ENCODE results near the gene COMMD6. TPM values are rescaled to one million over a fixed set of nuclear protein-coding genes. Genes with fewer than 3 reads are reported as not detected.

COMMD6 gene
- total RNA-seq, 1 experiment from 2014 or later: 104 TPM

GRCh38 chr13:75555836-75556235 is 18.2 kb upstream of the COMMD6 start:
- Mint-ChIP-seq H3K36me3 (ENCODE audit: insufficient read depth, unreplicated experiment) (peaks cover 39% of the 10 kb centered on the region), H3K27ac (ENCODE audit: unreplicated experiment) (no peak overlapping the region), H3K4me3 (ENCODE audit: unreplicated experiment) (no peak overlapping the region), H3K27me3 (ENCODE audit: insufficient read depth, unreplicated experiment) (no peaks in the 10 kb centered on the region), H3K4me1 (ENCODE audit: low read depth, unreplicated experiment) (peaks cover 33% of the 10 kb centered on the region), H3K9me3 (ENCODE audit: unreplicated experiment) (no peaks in the 10 kb centered on the region)
- 0 out of 2 replicates have a peak, but pooled peaks cover 2% of the 10 kb centered on the region for H3K4me1 ChIP-seq
- no peaks in the 10 kb centered on the region for H3K9me3 ChIP-seq
- no peak overlapping the region for H3K4me3 ChIP-seq (ENCODE audit: low read depth, low read length)
- ChIA-PET POLR2A (no interaction called here), CTCF (no interaction called here)
- intact Hi-C loops (cut with micrococcal nuclease; ENCODE audit: unreplicated experiment): no loop called here
- no peak for DNase-seq
- BruUV-seq (replicated peaks): no TSS peak
- TF ChIP-seq CTCF (IDR thresholded peaks at IDR 0.05; ENCODE audit: insufficient read depth in 1 of 2, low read depth in 1 of 2, low read length in 1 of 2, severe bottlenecking in 1 of 2, unreplicated experiment in 1 of 2): no peak
- no peaks in the 10 kb centered on the region; the same call in 1 of the 2 replicates for H3K36me3 ChIP-seq (ENCODE audit: control insufficient read depth, insufficient read depth, low read length)
- no peaks in the 10 kb centered on the region for H3K27me3 ChIP-seq (replicated peaks; ENCODE audit: control insufficient read depth, insufficient read depth, low read length)

- H3K27me3 ChIP-seq (replicated peaks; ENCODE audit: control insufficient read depth, insufficient read depth, low read length): no peaks in the 10 kb centered on the region
- TF ChIP-seq CTCF (IDR thresholded peaks at IDR 0.05; ENCODE audit: insufficient read depth in 1 of 2, low read depth in 1 of 2, low read length in 1 of 2, severe bottlenecking in 1 of 2, unreplicated experiment in 1 of 2): no peak
- Mint-ChIP-seq H3K36me3 (ENCODE audit: insufficient read depth, unreplicated experiment) (peaks cover 45% of the 10 kb centered on the region), H3K4me1 (ENCODE audit: low read depth, unreplicated experiment) (peaks cover 38% of the 10 kb centered on the region), H3K4me3 (ENCODE audit: unreplicated experiment) (no peak overlapping the region), H3K27ac (ENCODE audit: unreplicated experiment) (no peak overlapping the region), H3K27me3 (ENCODE audit: insufficient read depth, unreplicated experiment) (no peaks in the 10 kb centered on the region), H3K9me3 (ENCODE audit: unreplicated experiment) (no peaks in the 10 kb centered on the region)
- POLR2A ChIA-PET: no interaction called here
- H3K4me1 ChIP-seq: 0 out of 2 replicates have a peak, but pooled peaks cover 3% of the 10 kb centered on the region
- DNase-seq: no peak
- no peaks in the 10 kb centered on the region; the same call in 1 of the 2 replicates for H3K36me3 ChIP-seq (ENCODE audit: control insufficient read depth, insufficient read depth, low read length)
- no peaks in the 10 kb centered on the region for H3K9me3 ChIP-seq
- intact Hi-C loops (cut with micrococcal nuclease; ENCODE audit: unreplicated experiment): no loop called here
- H3K4me3 ChIP-seq (ENCODE audit: low read depth, low read length): no peak overlapping the region
- BruUV-seq (replicated peaks): no TSS peak
- CTCF ChIA-PET: no interaction called here
Observed at GRCh38 chr13:75554981-75555380, 17.3 kb upstream of the COMMD6 start.

DNA sequence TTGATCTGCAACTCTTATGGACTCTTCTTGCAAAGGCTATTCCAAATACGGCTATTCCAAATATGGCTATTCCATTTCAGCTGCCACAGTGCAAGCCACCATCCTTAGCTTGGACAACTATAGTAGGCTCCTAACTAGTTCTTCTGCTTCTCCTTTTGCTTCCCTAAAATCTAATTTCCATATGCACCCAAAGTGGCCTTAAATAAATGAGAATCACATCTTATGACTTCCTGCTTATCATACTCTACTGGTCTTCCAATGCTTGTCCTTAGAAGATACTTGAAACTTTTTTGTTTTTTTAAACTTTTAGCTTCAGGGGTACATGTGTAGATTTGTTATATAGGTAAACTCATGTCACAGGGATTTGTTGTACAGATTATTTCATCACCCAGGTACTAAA is 16.8 kb upstream of the COMMD6 start:
- no peak overlapping the region for H3K4me3 ChIP-seq (ENCODE audit: low read depth, low read length)
- Mint-ChIP-seq H3K9me3 (ENCODE audit: unreplicated experiment) (no peaks in the 10 kb centered on the region), H3K27ac (ENCODE audit: unreplicated experiment) (no peak overlapping the region), H3K27me3 (ENCODE audit: insufficient read depth, unreplicated experiment) (no peaks in the 10 kb centered on the region), H3K4me1 (ENCODE audit: low read depth, unreplicated experiment) (peaks cover 38% of the 10 kb centered on the region), H3K4me3 (ENCODE audit: unreplicated experiment) (no peak overlapping the region), H3K36me3 (ENCODE audit: insufficient read depth, unreplicated experiment) (peaks cover 47% of the 10 kb centered on the region)
- ChIA-PET CTCF (no interaction called here), POLR2A (no interaction called here)
- 0 out of 2 replicates have a peak, but pooled peaks cover 3% of the 10 kb centered on the region for H3K4me1 ChIP-seq
- H3K9me3 ChIP-seq: no peaks in the 10 kb centered on the region
- TF ChIP-seq CTCF (IDR thresholded peaks at IDR 0.05; ENCODE audit: insufficient read depth in 1 of 2, low read depth in 1 of 2, low read length in 1 of 2, severe bottlenecking in 1 of 2, unreplicated experiment in 1 of 2): no peak
- H3K27me3 ChIP-seq (replicated peaks; ENCODE audit: control insufficient read depth, insufficient read depth, low read length): no peaks in the 10 kb centered on the region
- BruUV-seq (replicated peaks): no TSS peak
- no peak for DNase-seq
- H3K36me3 ChIP-seq (ENCODE audit: control insufficient read depth, insufficient read depth, low read length): no peaks in the 10 kb centered on the region; the same call in 1 of the 2 replicates
- intact Hi-C loops (cut with micrococcal nuclease; ENCODE audit: unreplicated experiment): no loop called here

All from Caco-2 (cell line).